GM21528 (cell line): Measurements from ENCODE around the gene CRNN.

Experiments
- ATAC-seq: cut with Tn5 transposase; IDR thresholded peaks from one replicate; pipeline ENCODE4 v1.9.1; 2021; ENCODE audit warnings: mild to moderate bottlenecking, moderate library complexity; ENCODE audit not compliant: unreplicated experiment, low FRiP score

CRNN gene

DNA sequence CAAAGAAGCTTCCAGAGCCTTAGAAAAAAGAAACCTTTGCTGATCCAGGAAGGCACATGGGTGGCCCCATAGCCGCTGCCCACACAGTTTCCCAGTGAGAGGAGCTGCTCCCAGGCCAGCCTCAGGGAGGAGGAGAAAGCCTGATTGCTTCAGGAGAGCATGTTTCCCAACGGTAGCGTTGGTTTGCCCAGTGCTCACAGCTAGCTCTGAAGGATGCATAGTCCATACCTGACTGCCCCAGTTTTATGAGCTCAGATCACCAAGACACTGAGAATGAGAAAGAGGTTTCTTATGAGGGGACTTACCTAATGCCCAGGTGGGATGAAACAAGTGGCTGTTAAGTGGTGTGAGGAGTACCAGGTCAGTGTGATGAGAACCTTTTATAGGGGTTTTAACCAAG is at the start of gene CRNN:
CRNN (minus strand) TSS at position 355 of the 400 bp plus-strand sequence. CDS start 2,030 bp downstream, outside the sequence.
- no peak for ATAC-seq

DNA sequence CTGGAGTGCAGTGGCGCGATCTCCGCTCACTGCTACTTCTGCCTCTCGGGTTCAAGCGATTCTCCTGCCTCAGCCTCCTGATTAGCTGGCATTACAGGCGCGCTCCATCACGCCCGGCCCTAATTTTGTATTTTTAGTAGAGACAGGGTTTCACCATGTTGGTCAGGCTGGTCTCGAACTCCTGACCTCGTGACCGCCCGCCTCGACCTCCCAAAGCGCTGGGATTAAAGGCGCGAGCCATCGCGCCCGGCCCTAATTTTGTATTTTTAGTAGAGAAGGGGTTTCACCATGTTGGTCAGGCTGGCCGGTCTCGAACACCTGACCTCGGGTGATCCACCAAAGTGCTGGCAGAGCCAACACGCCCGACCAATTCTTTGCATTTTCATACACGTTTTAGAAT is 48.6 kb upstream of the CRNN start:
- no peak for ATAC-seq

DNA sequence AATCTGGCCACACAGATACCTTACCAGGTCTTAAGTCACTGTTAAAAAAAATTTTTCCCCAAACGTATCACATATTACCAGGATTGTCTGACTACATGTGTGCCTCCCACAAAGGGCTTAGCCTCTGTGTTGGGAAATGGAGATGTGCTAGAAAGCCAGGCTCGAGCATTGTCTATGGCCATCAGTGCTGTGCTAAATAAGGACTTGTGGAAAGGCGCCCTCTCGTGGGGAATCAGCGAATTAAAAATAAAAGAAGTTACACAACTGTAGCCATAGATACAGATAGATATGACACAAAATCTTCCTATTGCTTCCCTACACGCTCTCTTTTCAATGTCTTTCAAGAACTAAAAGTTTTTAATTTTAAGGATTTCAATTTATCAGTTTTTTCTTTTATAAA is 47.5 kb upstream of the CRNN start:
- ATAC-seq: no peak

- ATAC-seq: no peak
These were observed 46.5 kb upstream of the CRNN start for GRCh38 chr1:152460529-152460899.

GRCh38 chr1:152459596-152460528 is 45.8 kb upstream of the CRNN start:
- ATAC-seq: peak; percentile 97

DNA sequence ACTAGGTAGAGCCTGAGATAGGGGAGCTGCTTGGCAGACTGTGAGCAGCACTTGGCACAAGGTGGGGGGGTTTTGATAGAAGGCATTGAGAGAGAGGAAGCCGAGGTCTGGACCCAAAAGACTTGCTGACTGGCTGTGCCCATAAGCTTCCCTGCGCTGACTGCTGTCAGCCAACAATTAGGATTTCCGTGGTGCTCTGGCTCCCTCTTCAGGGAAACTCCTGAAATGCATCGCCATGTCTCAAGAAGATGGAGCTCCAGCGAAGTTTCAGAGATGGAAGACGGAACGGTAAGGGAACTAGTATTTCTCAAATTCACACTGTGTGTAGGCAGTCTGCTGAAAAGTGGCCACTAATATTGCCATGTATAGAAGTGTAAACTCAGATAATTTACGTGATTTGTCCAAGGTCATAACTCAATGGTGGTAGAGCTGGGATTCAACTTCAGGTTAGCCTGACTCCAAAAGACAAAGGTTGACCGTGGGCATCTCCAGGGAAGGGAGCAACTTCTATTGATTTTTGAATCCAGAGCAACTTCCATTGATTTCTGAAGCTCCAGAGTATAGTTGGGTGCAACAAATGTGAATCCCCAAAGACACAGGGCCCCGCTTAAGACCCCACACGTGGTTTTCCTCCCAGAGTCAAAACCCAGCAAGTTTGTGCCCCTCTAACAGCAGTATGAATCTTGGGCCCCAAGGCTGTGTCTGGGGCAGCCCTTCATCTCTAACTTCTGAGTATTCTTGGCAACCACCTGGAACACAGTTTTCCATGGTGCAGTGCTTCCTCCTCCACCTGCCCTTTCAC is 44.5 kb upstream of the CRNN start:
- ATAC-seq: no peak

DNA sequence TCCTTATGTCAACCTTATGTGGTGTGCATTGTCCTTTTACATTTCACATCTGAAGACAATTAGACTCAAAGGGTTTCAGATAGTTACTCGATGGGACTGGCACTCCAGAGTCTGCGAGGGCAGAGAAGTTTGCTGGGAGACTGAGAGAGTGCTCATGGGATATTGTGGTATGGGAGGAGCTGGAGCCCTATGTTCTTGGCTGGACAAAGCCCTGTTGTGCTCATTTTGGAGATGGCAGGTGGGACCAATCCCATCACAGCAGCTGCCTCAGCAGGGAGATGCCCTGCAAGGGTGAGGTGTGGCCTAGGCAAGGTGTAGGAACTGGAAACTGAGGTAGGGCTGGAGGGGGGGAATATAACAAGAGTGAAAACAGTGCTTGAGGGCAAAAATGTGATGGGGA is 43.5 kb upstream of the CRNN start:
- no peak for ATAC-seq

DNA sequence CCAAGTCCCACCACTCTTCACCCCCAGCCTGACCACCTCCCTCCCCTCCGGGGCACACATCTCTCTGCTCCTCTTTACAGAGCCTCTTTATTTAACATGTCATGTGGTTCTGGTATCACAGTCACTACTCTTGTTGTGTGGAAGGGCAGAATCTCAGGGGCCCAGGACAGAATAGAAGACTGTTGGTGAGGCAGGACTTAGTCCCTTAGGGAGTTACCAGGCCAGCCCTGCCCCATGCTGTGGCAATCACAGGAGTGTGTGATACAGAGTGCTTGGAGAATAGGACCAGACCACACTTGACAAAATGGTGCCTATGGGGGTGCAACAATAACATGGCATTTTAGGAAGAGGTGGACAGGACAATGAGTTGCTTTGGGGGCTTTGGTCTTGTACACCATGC is 43.0 kb upstream of the CRNN start:
- ATAC-seq: no peak

GRCh38 chr1:152451254-152451653 is 37.2 kb upstream of the CRNN start:
- ATAC-seq: no peak

GRCh38 chr1:152449661-152450060 is 35.6 kb upstream of the CRNN start:
- no peak for ATAC-seq

- no peak for ATAC-seq
These were observed 34.4 kb upstream of the CRNN start for GRCh38 chr1:152448496-152448895.

DNA sequence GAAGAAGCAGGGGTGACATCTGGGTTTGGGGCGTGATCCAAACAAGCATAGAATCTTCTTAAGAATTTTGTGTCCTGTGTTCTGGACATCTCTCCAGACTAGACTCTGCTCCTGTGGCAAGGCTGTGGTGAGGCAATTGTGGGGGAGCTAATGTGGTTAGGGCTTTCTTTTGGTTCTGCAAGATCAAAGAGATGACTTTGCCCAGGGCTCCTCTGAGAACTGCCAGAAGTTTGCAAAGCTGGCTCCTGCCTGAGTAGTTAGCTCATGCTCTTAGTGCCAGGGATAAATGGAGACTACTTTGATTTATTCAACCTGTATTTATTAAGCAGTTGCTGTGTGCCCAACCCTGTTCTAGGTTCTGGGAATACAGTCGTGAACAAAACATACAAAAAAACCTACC is 34.0 kb upstream of the CRNN start:
- no peak for ATAC-seq

- no peak for ATAC-seq
These were observed 33.4 kb upstream of the CRNN start for GRCh38 chr1:152447484-152447883.

- no peak for ATAC-seq
These were observed 30.0 kb upstream of the CRNN start for GRCh38 chr1:152444045-152444444.

DNA sequence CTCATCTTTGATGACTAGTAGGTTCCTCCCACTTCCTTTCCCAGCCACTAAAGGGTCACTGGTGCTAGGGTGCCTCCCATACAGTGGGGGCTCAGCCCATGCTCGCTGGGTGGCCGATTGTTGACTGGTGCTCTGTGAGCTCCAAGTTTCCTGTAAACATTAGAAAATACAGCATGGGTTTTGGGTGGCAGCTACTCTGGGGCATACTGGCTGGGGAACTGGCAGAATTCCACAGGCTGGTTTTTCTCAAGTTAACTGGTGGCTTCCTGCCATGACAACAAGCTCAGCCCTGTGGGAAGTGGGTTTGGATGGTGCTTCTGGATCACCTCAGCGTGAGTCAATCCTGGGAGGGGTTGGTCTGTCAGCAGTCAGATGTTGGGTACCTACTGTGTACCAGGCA is 28.7 kb upstream of the CRNN start:
- ATAC-seq: no peak

GRCh38 chr1:152442301-152442700 is 28.2 kb upstream of the CRNN start:
- ATAC-seq: no peak

DNA sequence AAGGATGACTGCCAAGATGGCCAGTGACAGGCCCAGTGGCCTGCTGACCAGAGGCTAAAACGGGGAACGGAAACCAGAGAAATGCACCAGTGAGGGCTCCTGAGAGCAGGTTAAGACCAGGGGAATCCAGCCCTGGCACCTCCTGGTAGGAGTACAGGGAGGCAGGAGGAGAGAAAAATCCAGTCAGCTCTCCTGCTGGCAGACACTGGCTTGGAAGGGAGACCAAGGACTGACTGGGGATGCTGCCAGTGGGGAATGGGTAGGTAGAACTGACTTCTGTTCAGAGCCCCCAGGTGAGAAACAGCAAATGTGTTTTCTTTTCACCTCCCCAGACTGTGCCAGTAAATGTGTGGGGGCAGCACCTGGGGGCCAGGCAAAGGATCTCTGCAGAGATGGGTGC is 27.7 kb upstream of the CRNN start:
- no peak for ATAC-seq

GRCh38 chr1:152440635-152441471 is 26.8 kb upstream of the CRNN start:
- peak; percentile 91 for ATAC-seq

DNA sequence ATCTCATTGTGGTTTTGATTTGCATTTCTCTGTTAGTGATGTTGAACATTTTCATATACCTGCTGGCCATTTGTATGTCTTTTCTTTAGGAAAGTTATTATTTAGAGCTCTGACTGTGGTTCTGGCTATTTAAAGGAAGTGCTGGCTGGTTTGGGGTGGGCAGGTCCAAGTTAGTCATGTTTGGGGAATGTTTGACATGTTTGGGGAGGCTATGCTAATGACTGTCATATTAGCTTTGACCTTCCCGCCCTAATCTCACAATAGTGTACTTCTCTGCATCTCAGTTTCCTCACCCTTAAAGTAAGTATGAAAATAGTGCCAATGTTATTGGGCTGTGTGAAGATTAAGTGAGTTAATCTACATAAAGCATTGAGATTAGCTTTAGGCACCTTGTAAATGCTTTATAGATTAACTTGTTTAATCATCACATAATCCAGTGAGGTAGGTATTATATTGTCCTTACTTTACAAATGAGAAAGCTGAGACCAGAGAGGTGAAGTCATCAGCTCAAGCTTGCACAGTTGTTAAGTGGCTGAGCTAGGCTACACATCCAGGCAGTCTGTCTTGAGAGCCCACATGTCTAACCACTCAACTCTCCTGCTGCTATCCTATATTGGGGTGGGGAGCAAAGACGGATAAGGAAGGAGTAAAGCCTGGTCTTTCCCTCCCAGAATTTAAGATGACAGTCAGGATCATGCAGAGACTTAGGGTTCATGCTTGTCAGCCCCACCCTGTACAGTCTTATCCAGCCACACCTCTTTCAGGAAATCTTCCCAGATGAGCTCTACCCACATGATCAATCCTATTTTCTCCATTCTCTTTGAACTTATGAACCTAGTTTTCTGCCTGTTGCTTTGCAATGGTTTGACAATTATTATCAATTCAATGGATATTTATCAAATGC is 22.8 kb upstream of the CRNN start:
- no peak for ATAC-seq

DNA sequence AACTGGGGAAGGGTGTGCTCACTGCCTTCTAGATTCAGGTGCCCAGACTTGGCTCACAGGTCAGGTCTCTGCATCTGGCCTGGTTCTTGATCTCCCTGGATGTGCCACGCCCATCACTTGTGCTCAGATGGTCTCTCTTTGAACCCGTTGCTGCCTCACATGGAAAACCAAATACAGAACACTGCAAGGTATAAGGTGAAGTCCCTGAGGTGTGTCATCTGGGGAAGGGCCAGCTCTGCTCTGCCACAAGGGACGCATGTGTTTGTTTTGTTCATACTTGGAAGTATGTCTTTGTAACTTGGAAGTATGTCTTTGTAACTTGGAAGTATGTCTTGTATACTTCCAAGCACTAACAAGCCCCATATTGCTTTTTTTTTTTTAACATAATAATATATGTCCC is 13.4 kb upstream of the CRNN start:
- no peak for ATAC-seq
